ENCODE results near the gene MT1A.

MT1A gene

DNA sequence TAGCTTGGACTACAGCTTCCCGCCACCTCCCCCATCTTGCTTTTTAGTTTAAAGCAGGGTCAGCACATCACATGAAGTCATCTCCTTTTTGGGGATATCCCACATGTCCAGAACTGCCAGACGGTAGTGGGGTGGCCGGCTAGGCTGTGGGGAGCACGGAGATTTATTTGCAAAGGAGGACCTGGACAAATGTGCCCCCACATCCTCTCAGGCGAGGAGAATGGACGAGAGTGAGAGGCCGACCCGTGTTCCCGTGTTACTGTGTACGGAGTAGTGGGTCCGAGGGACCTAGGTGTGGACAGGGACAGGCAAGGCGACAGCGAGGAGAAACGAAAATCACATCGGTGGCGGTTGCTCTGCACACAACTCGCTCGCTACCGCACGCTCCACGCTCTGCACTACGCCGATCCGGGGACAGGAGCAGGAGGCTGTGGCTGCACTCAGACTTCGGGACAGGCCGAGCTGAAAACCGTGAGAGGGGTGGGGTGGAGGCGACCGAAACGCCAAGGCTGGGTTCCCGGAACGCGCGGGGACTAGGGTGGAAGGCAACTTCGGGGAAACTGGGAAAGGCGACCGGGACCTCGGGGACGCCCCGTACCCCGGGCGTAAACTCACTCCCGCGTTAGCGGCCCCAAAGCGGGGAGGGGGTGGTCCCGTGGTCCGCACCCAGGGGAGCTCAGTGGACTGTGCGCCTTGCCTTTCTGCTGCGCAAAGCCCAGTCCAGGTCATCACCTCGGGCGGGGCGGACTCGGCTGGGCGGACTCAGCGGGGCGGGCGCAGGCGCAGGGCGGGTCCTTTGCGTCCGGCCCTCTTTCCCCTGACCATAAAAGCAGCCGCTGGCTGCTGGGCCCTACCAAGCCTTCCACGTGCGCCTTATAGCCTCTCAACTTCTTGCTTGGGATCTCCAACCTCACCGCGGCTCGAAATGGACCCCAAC, at the start of gene MT1A:
MT1A (plus strand) TSS at position 853 of the 937 bp plus-strand sequence; CDS start at position 926, 73 bp downstream.
- no peak for DNase-seq (ENCODE audit: low read depth)

DNA sequence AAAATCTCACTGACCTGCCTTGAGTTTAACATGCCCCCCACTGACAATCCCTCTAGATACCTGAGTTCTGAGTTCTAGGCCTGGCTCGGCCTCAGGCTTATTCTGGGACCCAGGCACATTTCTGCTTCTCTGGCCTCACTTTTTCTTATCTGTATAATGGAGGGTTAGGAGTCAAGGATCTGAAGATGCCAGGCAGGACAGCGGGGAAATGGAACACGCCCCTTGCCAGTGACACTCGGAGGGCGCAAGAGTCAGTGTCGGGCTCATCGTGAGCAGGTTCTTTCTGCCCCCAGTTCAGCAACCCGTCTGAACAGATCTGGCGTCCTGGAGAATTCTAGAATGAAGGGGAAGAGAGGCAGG, 49.7 kb upstream of the MT1A start:
- no peak for DNase-seq (ENCODE audit: low read depth)

DNA sequence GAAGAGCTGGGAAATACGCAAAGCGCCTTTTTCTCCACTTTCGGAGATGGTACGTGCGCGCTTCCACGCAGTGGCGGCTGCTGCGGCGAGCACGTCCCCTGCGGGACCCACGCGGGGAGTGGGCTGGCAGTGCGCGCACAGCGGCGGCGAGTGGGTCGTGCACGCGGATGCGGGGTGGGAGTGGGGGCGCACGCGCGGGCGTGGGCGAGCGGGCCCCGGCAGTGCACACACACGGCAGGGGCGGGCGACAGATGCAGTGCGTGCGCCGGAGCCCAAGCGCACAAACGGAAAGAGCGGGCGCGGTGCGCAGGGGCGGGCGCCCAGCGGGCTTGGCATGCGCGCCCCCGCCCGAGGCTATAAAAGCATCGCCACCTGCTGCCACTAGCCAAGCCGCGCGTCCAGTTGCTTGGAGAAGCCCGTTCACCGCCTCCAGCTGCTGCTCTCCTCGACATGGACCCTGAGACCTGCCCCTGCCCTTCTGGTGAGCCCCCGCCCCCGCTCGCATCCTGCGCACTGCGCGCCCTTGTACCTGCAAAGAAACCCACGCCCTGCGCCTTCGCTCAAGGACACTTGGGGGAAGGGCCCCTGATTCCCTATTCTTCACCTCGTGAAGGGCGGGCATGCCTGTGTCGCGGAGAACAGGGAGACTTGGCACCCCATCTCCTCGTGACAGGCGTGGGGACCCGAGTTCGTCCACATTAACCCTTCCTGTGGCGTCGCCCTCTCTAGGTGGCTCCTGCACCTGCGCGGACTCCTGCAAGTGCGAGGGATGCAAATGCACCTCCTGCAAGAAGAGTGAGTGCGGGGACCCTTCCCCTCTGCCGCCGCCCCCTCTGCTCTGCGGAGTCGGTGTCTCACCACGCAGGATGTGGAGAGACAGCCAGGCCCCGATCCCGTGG, 49.1 kb upstream of the MT1A start, which contains the start of gene MT3:
MT3 (plus strand) TSS at position 388 of the 899 bp plus-strand sequence; CDS start at position 451, 63 bp downstream.
- DNase-seq (ENCODE audit: low read depth) = no peak

DNA sequence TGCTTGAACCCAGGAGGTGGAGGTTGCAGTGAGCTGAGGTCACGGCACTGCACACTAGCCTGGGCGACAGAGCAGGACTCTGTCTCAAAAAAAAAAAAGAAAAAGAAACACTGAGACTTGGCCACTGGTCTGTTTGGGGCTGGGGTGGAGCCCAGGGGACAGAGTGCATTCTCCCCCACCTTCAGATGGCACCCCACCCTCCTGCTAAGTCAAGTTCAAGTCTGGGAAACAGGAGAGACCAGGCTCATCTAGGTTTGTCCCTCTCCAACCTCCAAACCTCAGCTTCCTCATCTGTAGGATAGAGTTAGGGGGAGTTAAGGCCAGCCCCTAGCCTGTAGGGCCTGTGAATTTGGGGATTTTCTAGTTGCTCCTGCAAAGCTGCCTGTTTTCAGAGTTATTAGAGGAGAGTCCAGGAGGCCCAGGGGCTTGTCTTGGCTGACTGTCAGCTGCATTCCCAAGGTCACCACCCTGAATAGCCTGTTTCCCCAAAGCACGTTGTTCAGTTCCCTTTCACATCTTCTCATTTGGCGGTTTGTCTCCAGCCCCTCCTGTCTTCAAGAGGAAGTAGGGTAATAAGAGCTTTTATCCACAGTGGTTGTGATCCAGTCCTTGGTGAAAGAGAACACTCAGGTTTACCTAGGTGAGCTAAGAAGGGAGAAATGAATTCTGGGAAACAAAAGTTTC, 46.9 kb upstream of the MT1A start:
- DNase-seq (ENCODE audit: low read depth) = no peak

DNA sequence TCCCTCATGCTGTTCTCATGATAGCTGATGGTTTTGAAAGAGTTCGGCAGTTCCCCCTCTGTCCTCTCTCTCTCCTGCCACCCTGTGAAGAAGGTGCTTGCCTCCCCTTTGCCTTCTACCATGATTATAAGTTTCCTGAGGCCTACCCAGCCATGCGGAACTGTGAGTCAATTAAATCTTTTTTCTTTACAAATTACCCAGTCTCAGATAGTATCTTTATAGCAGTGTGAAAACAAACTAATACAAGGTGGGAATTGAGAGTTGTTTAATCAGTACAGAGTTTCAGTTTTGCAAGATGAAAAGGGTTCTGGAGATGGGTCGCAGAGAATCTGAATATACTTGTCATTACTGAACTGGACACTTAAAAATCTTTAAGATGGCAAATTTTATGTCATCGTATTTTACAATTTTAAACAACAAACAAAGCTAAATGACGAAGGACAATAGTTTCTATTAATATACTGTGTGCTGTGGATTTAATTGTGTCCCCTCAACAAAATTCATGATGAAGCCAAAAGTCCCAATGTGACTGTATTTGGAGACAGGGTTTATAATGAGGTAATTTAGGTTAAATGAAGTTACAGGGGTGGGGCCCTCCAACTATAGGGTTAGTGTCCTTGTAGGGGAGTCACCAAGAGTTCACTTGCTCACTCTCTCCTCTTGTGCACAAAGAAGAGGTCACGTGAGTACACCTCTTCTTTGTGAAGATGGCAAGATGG, 44.7 kb upstream of the MT1A start:
- DNase-seq (ENCODE audit: low read depth) = no peak

DNA sequence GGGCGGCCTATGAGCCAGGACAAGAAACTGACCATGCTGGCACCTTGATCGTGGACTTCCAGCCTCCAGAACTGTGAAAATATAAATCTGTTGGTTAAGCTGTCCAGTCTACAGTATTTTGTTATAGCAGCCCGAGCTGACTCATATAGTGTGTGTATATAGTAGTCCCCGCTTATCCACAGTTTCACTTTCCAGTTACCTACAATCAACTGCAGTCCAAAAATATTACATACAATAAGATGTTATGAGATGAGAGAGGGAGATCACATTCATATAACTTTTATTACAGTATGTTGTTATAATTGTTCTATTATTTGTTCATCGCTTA, 44.2 kb upstream of the MT1A start:
- DNase-seq (ENCODE audit: low read depth) = no peak

DNA sequence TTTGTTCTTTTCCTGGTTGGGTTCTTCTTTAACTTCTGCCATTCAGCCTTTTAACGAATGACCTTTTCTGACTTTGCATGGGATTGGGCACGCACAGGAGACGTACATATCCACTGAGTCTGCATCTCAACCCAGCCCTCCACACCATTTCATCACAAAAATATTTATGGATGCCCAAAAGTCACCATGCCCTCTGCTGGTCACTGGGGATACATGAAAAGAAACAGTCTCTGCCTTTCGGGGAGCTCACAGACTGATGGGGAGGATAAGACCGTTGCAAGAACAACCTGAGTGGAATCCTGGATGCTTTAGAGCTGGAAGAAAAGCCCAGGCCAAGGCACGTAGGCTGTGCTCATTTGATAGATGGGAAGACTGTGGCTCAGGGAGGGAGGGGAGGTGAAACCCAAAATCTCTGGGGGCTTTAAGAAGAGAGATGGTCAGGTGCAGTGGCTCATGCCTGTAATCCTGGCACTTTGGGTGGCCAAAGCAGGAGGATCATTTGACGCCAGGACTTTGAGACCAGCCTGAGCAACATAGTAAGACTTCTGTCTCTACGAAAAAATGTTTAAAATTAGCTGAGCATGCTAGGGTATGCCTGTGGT, 38.0 kb upstream of the MT1A start:
- no peak for DNase-seq (ENCODE audit: low read depth)

DNA sequence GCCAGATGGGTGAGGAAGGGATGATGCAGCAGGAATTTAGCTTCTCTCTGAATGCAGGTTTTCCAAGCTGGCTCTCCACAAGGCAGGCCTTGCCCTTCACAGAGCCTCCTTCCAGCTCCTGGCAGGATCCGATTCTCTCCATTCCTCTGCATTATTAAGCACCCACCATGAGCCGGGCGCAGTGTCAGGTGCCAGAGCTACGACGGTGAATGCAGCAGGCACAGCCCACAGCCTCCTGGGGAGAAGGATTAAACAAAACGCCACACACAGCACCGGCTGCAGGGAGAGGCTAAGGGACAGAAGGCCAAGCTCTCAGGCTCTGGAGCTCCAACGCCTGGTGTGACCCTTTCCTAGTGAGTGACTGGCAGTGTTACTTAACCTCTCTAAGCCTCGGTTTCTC, 37.1 kb upstream of the MT1A start:
- DNase-seq (ENCODE audit: low read depth) = no peak

DNA sequence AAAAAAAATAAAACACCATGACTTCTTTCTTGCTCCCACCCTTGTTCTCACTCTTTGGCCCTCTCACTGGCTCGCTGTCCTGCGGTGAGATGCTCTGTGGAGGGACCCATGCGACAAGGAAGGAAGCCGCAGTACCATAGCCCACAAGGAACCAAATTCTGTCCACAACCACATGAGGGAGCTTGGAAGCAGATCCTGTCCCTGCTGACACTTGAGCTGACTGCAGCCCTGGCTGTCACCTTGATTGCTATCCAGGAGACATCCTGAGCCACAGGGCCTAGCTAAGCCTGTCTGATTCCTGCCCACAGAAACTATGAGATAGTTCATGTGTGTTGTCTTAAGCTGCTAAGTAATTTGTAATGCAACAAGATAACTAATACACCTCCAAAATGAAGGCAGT, 34.9 kb upstream of the MT1A start:
- DNase-seq (ENCODE audit: low read depth) = no peak

DNA sequence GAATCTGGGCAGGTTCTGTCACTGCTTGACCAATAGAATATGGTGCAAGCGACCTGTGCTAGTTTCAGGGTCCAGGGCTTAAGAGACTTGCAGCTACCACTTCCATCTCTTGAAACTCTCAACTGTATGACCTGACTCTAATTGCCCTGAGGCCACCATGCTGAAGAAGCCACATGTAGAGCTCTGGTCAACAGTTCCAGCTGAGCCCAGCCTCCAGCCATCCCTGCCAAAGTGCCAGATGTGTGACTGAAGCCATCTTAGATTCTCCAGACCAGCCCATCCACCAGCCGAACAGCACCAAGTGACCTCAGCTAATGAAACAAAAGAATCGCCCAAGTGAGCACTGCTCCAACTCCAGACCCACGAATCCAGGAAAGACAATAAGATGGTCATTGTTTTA, 33.5 kb upstream of the MT1A start:
- no peak for DNase-seq (ENCODE audit: low read depth)

DNA sequence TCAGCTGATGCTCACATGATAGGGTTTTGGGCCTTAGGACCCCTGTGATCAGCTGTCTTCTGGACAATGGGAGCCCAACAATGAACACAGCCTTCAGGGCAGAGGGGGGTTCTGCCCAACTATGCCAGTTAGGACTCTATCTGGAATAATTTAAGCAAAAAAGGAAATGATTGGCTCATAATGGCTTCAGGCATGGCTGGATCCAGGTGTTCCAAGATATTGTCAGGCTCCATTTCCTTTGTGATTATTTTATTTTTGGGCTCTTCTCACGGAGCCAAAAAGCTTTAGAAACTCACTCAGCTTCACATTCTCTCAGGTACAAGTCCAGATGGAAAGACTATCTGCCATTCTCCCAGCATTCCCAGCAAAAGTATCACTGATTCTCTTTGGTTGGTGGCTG, 33.0 kb upstream of the MT1A start:
- no peak for DNase-seq (ENCODE audit: low read depth)

DNA sequence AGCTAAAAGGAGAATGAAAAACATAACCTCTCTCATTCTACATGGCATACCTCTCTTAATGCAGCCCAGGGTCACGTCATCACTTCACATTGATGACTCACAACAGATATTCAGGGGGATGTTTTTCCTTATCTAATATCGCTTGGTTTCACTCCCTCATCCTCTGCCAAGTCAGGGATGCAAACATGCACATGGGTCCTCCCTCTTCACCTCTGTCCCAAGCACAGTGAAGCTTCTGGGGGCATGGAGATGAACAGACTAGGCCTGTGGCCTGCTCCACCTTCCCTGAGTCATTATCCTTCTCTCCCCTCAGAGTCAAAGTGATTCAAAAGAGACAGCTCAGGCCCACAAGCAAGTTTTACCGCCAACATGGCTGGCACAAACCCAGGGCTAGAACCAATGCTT, 32.4 kb upstream of the MT1A start:
- no peak for DNase-seq (ENCODE audit: low read depth)

DNA sequence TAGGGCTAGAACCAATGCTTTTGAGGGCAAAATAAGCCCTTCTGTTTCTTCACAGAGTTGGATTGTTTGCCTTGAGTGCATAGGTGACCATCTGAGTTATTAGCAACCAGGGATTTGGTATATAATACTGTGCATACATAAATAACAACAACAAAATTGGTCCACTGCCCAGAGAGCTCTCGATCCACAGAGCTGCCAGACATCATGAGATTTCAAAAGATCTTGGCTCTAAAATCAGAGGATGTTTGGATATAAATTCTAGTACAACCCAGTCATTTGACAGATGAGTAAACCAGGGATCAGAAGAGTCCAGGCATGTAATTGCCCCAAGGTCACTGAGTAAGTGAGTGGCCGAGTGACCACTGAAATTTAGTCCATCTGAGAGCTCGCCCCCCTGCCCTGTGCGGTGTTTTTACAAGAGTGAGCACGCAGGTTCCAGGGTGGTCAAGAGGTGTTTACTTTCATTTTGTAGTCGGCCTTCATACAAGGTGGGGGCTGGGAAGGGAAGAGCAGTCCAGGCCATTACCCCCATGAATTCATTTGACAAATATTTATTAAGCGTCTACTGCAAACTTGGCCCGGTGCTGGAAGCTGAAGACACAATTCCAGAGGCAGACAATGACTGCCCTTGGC, 31.9 kb upstream of the MT1A start:
- no peak for DNase-seq (ENCODE audit: low read depth)

DNA sequence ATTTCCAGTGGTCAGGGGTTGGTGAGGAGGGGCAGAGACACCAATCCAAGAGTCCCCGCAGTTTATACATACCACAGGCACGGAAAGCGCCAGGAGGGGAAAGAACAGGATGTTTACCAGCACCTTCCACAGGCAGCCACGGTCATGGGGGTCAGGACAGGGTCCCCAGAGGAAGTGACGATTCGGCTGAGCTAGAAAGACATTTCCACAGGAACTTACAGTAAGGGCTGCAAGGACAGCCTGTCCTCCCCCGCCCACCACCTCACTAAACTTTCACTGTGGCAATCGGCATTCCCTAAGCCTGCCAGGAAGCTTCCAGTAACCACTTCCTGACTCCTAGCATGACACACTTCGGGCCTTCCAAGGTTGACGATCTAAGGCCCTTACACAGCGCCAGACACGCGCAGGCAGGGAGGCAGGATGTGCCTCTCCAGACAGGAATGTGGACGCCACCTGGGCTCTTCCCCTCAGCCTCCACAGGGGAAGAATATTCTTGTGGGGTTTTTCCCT, 31.3 kb upstream of the MT1A start:
- no peak for DNase-seq (ENCODE audit: low read depth)

DNA sequence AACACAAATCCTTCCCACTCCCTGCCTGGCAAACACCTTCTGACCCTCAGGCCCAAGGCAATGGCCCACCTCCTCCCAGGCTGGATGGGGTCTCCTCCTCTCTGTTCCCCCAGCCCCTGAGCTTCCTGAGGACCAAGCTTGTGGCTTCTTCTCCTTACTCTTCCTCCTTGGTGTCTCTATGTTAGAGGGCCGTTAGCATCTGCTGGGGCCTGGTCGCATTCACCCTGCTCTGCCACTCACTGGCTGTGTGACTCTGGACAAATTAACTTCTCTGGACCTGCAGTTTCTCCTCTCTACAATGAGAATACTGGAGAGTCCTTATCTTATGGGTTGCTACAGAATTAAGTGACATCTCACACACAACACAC, 30.8 kb upstream of the MT1A start:
- no peak for DNase-seq (ENCODE audit: low read depth)

DNA sequence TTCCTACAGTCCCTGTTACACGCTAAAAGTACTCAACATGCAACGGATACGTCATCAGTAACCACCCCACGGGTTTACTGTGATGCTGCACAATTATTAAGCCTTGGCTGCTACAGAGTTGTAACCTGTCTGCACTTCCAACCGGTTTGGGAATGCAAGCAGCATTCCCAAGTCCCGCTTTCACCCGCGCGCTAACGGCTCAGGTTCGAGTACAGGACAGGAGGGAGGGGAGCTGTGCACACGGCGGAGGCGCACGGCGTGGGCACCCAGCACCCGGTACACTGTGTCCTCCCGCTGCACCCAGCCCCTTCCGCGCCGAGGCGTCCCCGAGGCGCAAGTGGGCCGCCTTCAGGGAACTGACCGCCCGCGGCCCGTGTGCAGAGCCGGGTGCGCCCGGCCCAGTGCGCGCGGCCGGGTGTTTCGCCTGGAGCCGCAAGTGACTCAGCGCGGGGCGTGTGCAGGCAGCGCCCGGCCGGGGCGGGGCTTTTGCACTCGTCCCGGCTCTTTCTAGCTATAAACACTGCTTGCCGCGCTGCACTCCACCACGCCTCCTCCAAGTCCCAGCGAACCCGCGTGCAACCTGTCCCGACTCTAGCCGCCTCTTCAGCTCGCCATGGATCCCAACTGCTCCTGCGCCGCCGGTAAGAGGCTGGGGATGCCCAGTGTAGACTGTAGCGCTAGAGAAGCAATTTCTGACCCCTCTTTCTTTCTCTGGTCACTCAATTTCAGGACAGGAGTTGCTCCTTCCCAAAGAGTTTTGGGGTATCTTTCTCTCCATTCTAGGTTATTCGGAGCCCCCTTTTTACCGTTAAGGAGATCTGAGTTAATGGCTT, 30.2 kb upstream of the MT1A start, which contains the start of gene MT2A:
MT2A (plus strand) TSS at position 542 of the 833 bp plus-strand sequence; CDS start at position 614, 72 bp downstream.
- DNase-seq (ENCODE audit: low read depth) = peak; percentile 75

DNA sequence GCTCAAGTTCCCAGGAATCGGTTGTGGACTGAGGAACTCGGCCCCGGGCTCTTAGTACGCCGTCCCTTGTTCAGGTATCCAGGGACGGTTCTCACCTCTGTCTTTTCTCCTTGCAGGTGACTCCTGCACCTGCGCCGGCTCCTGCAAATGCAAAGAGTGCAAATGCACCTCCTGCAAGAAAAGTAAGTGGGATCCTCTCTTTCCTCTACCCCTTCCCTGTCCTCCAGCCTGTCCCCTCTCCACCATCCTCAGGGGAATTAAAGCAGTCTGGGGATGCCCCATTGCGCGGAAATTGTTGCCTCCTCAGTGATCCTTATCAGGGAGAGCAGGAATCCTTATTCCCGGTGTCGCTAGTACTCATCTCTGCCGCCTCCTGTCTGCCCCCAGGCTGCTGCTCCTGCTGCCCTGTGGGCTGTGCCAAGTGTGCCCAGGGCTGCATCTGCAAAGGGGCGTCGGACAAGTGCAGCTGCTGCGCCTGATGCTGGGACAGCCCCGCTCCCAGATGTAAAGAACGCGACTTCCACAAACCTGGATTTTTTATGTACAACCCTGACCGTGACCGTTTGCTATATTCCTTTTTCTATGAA, 29.5 kb upstream of the MT1A start:
- DNase-seq (ENCODE audit: low read depth) = no peak

DNA sequence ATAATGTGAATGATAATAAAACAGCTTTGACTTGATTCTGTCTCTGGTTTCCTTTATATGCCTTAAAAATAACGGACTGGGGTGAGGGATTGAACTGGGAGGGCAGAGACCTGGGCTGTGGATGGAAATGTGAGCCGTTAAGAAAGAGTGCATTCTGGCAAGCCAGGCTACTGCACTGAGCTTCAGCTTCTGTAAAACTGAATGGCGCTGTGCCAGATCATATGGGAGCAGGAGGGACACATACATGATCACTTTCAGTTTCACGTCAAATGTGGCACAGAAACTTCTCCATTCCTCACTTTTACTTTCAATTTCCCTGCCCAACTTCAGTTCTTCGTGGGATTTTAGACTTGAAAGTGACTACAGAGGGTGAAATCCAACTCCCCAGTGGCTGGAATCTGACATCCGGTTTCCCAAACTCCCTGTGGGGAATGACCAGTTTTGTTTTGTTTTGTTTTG, 29.0 kb upstream of the MT1A start:
- peak; percentile 52 for DNase-seq (ENCODE audit: low read depth)

DNA sequence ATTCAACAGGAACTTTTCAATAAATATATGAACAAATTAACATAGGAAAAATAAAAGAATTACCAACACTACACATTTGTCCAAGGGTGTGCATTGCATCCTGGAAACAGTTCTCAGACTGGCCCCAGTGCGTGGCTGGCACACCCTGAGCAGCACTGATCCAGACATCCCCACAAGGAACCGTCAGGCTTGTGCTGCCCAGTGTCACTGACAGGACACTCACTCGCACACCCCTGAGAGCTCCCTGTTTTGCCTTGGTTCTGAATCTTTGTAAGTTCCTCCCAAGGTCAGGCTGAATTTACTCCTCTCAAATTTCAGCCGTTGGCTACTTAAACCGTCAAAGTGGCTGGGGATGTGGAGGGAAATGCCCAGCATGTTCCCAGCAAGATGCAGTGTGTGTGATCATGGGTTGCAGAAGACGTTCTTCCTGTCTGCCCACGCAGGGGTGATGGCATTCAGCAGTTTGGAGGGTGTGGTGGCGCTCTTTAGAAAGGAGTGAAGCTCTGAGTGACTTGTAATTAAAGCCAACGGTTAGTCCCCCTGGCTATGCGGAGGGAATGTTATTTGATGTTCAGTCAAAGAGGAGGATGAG, 28.4 kb upstream of the MT1A start:
- peak; percentile 60 for DNase-seq (ENCODE audit: low read depth)
